ENCODE results near the gene ZFP91. TPM values are rescaled to one million over a fixed set of nuclear protein-coding genes. Genes with fewer than 3 reads are reported as not detected.
A peak's percentile ranks its signal among the peaks of the same experiment; 100 is the strongest.

ZFP91 gene
- total RNA-seq, 3 donors from 2014 or later (not counting 1 experiment from before 2014, with no cell fraction given) = 54.8 to 61.8 (median 57.8) TPM

DNA sequence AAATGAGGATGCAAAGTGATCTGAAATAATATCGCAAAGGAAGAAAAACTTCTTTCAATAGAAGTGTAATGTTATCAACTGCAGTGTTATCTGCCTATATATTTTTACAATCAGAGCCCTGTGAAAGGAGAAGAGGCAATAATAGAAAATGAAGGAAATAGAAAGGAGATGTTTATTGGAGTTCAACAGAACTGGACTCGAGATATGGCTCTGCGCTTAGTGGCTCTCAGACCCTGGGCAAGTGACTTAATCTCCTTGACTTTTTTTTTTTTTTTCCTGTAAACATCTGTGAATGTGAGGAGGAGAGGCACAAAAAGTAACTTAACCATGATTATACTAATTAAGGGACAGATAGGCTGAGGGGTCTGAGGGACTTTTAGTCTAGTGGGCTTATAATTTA lies 62.5 kb downstream of the ZFP91 start:
- H3K36me3 Mint-ChIP-seq = no peaks in the 10 kb centered on the region
- Histone ChIP-seq H3K36me3 (ENCODE audit: control insufficient read depth, insufficient read depth, low read length) (no peaks in the 10 kb centered on the region), H3K9me3 (ENCODE audit: control insufficient read depth, insufficient read depth, low read length) (peaks cover 8% of the 10 kb centered on the region), H3K27me3 (ENCODE audit: control insufficient read depth, insufficient read depth, low read length) (no peaks in the 10 kb centered on the region), H3K4me3 (ENCODE audit: low read length) (no peak overlapping the region), H3K27ac (ENCODE audit: low read length) (no peak overlapping the region), H3K4me1 (ENCODE audit: control insufficient read depth, insufficient read depth, low read length) (peaks cover 9% of the 10 kb centered on the region)
- no peak overlapping the region for H3K4me3 Mint-ChIP-seq
- H3K27me3 Mint-ChIP-seq (ENCODE audit: low read depth in 2 of 2) = peaks cover 0 to 6% of the 10 kb centered on the region in 2 donors
- peaks cover 19% of the 10 kb centered on the region in 2 donors for H3K4me1 Mint-ChIP-seq
- H3K27ac Mint-ChIP-seq = peak overlapping the region in 1 of 2 donors; percentile 72
- TF ChIP-seq, protein P1, sequence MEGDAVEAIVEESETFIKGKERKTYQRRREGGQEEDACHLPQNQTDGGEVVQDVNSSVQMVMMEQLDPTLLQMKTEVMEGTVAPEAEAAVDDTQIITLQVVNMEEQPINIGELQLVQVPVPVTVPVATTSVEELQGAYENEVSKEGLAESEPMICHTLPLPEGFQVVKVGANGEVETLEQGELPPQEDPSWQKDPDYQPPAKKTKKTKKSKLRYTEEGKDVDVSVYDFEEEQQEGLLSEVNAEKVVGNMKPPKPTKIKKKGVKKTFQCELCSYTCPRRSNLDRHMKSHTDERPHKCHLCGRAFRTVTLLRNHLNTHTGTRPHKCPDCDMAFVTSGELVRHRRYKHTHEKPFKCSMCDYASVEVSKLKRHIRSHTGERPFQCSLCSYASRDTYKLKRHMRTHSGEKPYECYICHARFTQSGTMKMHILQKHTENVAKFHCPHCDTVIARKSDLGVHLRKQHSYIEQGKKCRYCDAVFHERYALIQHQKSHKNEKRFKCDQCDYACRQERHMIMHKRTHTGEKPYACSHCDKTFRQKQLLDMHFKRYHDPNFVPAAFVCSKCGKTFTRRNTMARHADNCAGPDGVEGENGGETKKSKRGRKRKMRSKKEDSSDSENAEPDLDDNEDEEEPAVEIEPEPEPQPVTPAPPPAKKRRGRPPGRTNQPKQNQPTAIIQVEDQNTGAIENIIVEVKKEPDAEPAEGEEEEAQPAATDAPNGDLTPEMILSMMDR (IDR thresholded peaks at IDR 0.05) = no peak
- ATAC-seq (no peak), DNase-seq (no peak)
- 83% methylated on average over 1 of the region's 3 CpGs for WGBS (ENCODE audit: insufficient coverage)
- intact Hi-C loops (cut with micrococcal nuclease) = no loop called here
- no peaks in the 10 kb centered on the region for H3K9me3 Mint-ChIP-seq

DNA sequence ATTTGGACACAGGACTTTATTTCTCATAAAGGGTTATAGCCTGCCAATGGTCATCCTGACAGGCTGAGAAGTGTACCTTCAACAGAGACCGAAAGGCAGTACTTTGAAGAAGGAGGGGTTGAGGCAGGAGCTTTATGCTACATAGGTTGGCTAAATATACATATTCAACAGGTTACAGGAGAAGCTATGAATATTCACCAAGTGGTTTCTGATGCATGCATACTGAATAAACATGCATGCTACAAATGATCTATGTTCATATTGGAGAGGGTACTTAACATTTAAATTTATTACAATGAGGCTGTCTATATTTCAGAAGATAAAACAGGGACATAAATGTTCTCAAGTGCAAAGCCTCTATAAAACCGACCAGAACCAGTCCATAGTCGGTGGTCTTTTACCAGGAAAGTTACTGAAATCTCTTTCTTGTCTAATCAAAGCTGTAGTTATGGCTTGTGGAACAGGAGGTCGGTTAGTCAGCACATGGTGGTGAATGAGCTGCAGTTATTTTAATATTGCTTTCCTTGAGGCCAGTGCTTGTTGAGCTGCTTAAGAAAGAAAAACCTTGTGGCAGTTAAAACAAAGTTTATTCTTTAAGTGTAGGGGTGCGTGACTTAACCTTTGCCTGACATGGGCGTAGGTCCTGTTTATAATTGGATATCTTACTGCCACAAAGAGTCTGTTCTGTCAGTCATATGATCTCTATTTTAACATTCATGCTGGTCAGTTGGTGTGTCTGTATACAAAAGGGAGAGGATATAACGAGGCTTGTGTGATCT lies 63.1 kb downstream of the ZFP91 start:
- no peaks in the 10 kb centered on the region for H3K9me3 Mint-ChIP-seq
- H3K4me3 ChIP-seq (ENCODE audit: low read length) = no peak overlapping the region
- H3K4me3 Mint-ChIP-seq = no peak overlapping the region
- peaks cover 9% of the 10 kb centered on the region for H3K4me1 ChIP-seq (ENCODE audit: control insufficient read depth, insufficient read depth, low read length)
- 88% methylated on average over 7 of the region's 7 CpGs for WGBS (ENCODE audit: insufficient coverage)
- intact Hi-C loops (cut with micrococcal nuclease) = no loop called here
- H3K27me3 ChIP-seq (ENCODE audit: control insufficient read depth, insufficient read depth, low read length) = no peaks in the 10 kb centered on the region
- ATAC-seq = no peak
- H3K27ac ChIP-seq (ENCODE audit: low read length) = no peak overlapping the region
- no peaks in the 10 kb centered on the region for H3K36me3 Mint-ChIP-seq
- peaks cover 0 to 6% of the 10 kb centered on the region in 2 donors for H3K27me3 Mint-ChIP-seq (ENCODE audit: low read depth in 2 of 2)
- DNase-seq = no peak
- TF ChIP-seq, protein P1 (IDR thresholded peaks at IDR 0.05) = no peak
- H3K27ac Mint-ChIP-seq = peak overlapping the region in 1 of 2 donors; percentile 72
- no peaks in the 10 kb centered on the region for H3K36me3 ChIP-seq (ENCODE audit: control insufficient read depth, insufficient read depth, low read length)
- peaks cover 19% of the 10 kb centered on the region in 2 donors for H3K4me1 Mint-ChIP-seq
- peaks cover 8% of the 10 kb centered on the region for H3K9me3 ChIP-seq (ENCODE audit: control insufficient read depth, insufficient read depth, low read length)

DNA sequence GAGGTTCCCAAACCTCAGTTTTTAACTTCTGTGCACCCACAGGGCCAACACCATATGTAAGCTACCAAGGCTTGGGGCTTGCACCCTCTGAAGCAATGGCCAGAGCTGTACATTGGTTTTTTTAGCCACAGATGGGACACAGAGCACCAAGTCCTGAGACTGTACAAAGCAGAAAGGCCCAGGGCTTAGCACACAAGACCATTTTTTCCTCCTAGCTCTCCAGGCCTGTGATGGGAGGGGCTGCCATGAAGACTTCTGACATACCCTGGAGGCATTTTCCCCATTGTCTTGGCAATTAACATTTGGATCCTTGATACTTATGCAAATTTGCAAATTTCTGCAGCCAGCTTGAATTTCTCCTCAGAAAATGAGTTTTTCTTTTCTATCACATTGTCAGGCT lies 67.0 kb downstream of the ZFP91 start:
- Mint-ChIP-seq H3K36me3 (no peaks in the 10 kb centered on the region), H3K4me1 (peaks cover 6 to 8% of the 10 kb centered on the region in 2 donors), H3K4me3 (no peak overlapping the region), H3K9me3 (no peaks in the 10 kb centered on the region), H3K27me3 (ENCODE audit: low read depth in 2 of 2) (peaks cover 0 to 6% of the 10 kb centered on the region in 2 donors), H3K27ac (no peak overlapping the region)
- Histone ChIP-seq H3K27me3 (ENCODE audit: control insufficient read depth, insufficient read depth, low read length) (no peaks in the 10 kb centered on the region), H3K4me1 (ENCODE audit: control insufficient read depth, insufficient read depth, low read length) (peaks cover 1% of the 10 kb centered on the region), H3K4me3 (ENCODE audit: low read length) (no peak overlapping the region), H3K9me3 (ENCODE audit: control insufficient read depth, insufficient read depth, low read length) (peaks cover 8% of the 10 kb centered on the region), H3K36me3 (ENCODE audit: control insufficient read depth, insufficient read depth, low read length) (no peaks in the 10 kb centered on the region), H3K27ac (ENCODE audit: low read length) (no peak overlapping the region)
- no peak for ATAC-seq
- DNase-seq = no peak
- TF ChIP-seq, protein P1 (IDR thresholded peaks at IDR 0.05) = no peak
- intact Hi-C loops (cut with micrococcal nuclease) = no loop called here
